GM12878 (cell line): ENCODE results near the gene ICAM2. TPM values are rescaled to one million over a fixed set of nuclear protein-coding genes. Genes with fewer than 3 reads are reported as not detected.

Experiments used
- ZNF217 ChIP-seq: fragments of 450-650 bp; IDR thresholded peaks from 2 replicates; pipeline ENCODE4 v1.6.1; 2017; ENCODE audit warnings: antibody characterized with exemption, mild to moderate bottlenecking
- ZNF274 ChIP-seq: IDR thresholded peaks from one replicate; pipeline ENCODE4 v1.8.0; 2011; ENCODE audit not compliant: insufficient read length, insufficient read depth
- polyA plus RNA-seq, 11 experiments: library from polyadenylated mRNA; depleted of rRNA in 4 of 11; unstranded in 6 of 11; stranded (reverse) in 5 of 11; fragments of >200 nt; fragmentation: Nextera tagmentation in 4 of 11; fragmentation: Illumina TruSeq in 1 of 11; extraction: Ambion mirVana in 4 of 11; extraction: Trizol in 1 of 11; gene quantifications; 1 replicate in 1 of 11; 2 replicates in 10 of 11; pipeline versions ENCODE4 v1.2.1 to v1.2.3, GENCODE V29; 2011 to 2016; ENCODE audit warnings: inconsistent platforms in 2 of 11, missing spikeins in 2 of 11, low read depth in 1 of 11
- total RNA-seq, 4 experiments: library from RNA; depleted of rRNA in 3 of 4; stranded (reverse); fragments of >200 nt in 3 of 4; fragmentation: Illumina TruSeq in 1 of 4; extraction: Trizol in 1 of 4; gene quantifications; 2 replicates each; pipeline versions ENCODE4 v1.2.1 to v1.2.3, GENCODE V29; 2013 to 2021
- TF ChIP-seq, protein P1 (sequence below): fragments of 450-650 bp; IDR thresholded peaks from 2 replicates; pipeline ENCODE4 v1.6.1; 2016; ENCODE audit warnings: mild to moderate bottlenecking, moderate library complexity, borderline replicate concordance
- TF ChIP-seq, protein P2 (sequence below): IDR thresholded peaks from 2 replicates; pipeline ENCODE4 v1.6.1; 2012; ENCODE audit warnings: improper control_type of control experiment, low read depth, low read length; ENCODE audit not compliant: insufficient replicate concordance
- TF ChIP-seq, protein P3 (sequence below): fragments of 150-350 bp; IDR thresholded peaks from 2 replicates; pipeline ENCODE4 v1.6.1; 2016; ENCODE audit warnings: low read depth, low read length

ICAM2 gene
- total and polyA plus RNA-seq, 10 of the 15 experiments (the other 5 are each of a cell fraction or from before 2014, with no cell fraction given), result 23.6 to 108 (median 58.1) TPM

DNA sequence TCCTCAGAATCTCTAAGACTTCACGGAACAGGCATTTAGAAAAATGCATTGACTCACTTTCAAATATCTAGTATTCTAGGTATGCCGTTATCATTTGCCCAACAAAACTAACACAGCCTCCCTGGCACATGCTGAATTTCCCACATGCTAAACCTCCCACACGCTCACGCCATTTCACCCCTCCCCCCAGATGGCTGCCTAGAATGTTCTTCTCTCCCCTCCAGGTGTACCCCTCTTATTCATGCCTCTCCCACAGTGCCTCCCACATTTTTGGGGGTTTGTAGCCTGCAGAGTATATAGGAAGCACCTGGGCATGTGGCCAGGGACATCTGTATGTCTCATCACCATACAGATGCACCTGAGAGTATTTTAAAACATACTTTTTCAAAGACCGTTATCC, 38.2 kb upstream of the ICAM2 start (continued):
- TF ChIP-seq, protein P1, sequence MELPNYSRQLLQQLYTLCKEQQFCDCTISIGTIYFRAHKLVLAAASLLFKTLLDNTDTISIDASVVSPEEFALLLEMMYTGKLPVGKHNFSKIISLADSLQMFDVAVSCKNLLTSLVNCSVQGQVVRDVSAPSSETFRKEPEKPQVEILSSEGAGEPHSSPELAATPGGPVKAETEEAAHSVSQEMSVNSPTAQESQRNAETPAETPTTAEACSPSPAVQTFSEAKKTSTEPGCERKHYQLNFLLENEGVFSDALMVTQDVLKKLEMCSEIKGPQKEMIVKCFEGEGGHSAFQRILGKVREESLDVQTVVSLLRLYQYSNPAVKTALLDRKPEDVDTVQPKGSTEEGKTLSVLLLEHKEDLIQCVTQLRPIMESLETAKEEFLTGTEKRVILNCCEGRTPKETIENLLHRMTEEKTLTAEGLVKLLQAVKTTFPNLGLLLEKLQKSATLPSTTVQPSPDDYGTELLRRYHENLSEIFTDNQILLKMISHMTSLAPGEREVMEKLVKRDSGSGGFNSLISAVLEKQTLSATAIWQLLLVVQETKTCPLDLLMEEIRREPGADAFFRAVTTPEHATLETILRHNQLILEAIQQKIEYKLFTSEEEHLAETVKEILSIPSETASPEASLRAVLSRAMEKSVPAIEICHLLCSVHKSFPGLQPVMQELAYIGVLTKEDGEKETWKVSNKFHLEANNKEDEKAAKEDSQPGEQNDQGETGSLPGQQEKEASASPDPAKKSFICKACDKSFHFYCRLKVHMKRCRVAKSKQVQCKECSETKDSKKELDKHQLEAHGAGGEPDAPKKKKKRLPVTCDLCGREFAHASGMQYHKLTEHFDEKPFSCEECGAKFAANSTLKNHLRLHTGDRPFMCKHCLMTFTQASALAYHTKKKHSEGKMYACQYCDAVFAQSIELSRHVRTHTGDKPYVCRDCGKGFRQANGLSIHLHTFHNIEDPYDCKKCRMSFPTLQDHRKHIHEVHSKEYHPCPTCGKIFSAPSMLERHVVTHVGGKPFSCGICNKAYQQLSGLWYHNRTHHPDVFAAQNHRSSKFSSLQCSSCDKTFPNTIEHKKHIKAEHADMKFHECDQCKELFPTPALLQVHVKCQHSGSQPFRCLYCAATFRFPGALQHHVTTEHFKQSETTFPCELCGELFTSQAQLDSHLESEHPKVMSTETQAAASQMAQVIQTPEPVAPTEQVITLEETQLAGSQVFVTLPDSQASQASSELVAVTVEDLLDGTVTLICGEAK, result no peak
- TF ChIP-seq, protein P2, sequence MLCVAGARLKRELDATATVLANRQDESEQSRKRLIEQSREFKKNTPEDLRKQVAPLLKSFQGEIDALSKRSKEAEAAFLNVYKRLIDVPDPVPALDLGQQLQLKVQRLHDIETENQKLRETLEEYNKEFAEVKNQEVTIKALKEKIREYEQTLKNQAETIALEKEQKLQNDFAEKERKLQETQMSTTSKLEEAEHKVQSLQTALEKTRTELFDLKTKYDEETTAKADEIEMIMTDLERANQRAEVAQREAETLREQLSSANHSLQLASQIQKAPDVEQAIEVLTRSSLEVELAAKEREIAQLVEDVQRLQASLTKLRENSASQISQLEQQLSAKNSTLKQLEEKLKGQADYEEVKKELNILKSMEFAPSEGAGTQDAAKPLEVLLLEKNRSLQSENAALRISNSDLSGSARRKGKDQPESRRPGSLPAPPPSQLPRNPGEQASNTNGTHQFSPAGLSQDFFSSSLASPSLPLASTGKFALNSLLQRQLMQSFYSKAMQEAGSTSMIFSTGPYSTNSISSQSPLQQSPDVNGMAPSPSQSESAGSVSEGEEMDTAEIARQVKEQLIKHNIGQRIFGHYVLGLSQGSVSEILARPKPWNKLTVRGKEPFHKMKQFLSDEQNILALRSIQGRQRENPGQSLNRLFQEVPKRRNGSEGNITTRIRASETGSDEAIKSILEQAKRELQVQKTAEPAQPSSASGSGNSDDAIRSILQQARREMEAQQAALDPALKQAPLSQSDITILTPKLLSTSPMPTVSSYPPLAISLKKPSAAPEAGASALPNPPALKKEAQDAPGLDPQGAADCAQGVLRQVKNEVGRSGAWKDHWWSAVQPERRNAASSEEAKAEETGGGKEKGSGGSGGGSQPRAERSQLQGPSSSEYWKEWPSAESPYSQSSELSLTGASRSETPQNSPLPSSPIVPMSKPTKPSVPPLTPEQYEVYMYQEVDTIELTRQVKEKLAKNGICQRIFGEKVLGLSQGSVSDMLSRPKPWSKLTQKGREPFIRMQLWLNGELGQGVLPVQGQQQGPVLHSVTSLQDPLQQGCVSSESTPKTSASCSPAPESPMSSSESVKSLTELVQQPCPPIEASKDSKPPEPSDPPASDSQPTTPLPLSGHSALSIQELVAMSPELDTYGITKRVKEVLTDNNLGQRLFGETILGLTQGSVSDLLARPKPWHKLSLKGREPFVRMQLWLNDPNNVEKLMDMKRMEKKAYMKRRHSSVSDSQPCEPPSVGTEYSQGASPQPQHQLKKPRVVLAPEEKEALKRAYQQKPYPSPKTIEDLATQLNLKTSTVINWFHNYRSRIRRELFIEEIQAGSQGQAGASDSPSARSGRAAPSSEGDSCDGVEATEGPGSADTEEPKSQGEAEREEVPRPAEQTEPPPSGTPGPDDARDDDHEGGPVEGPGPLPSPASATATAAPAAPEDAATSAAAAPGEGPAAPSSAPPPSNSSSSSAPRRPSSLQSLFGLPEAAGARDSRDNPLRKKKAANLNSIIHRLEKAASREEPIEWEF, result no peak
- TF ChIP-seq, protein P3, sequence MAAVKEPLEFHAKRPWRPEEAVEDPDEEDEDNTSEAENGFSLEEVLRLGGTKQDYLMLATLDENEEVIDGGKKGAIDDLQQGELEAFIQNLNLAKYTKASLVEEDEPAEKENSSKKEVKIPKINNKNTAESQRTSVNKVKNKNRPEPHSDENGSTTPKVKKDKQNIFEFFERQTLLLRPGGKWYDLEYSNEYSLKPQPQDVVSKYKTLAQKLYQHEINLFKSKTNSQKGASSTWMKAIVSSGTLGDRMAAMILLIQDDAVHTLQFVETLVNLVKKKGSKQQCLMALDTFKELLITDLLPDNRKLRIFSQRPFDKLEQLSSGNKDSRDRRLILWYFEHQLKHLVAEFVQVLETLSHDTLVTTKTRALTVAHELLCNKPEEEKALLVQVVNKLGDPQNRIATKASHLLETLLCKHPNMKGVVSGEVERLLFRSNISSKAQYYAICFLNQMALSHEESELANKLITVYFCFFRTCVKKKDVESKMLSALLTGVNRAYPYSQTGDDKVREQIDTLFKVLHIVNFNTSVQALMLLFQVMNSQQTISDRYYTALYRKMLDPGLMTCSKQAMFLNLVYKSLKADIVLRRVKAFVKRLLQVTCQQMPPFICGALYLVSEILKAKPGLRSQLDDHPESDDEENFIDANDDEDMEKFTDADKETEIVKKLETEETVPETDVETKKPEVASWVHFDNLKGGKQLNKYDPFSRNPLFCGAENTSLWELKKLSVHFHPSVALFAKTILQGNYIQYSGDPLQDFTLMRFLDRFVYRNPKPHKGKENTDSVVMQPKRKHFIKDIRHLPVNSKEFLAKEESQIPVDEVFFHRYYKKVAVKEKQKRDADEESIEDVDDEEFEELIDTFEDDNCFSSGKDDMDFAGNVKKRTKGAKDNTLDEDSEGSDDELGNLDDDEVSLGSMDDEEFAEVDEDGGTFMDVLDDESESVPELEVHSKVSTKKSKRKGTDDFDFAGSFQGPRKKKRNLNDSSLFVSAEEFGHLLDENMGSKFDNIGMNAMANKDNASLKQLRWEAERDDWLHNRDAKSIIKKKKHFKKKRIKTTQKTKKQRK, result no peak
- TF ChIP-seq ZNF274 (no peak), ZNF217 (no peak)
